H1 (cell line): ENCODE measurements around the gene CDC42. TPM values are rescaled to one million over a fixed set of nuclear protein-coding genes. Genes with fewer than 3 reads are reported as not detected.

ENCODE experiments used
- CTCF ChIA-PET: fragments of 300-600 bp; sonication (Branson Sonifier 250); formaldehyde crosslinking; loops from one replicate; lab custom pipeline; 2021; ENCODE audit not compliant: partially characterized antibody; lab: Charles Lee
- POLR2A ChIA-PET: fragments of 300-600 bp; sonication (Branson Sonifier 250); formaldehyde crosslinking; loops from one replicate; lab custom pipeline; 2021; ENCODE audit warnings: inconsistent platforms; ENCODE audit not compliant: partially characterized antibody; lab: Charles Lee
- DNase-seq, 2 experiments: peaks; one replicate each; pipeline versions ENCODE4 v3.0.0 to v3.0.0-alpha.2; 2010 to 2022; ENCODE audit warnings: low spot score in 2 of 2, low read depth in 1 of 2, mixed read lengths in 1 of 2
- FAIRE-seq: peaks from 2 replicates; lab custom pipeline; 2011; peaks lifted over from hg19 to GRCh38; lab: Jason Lieb, UNC
- H2AFZ ChIP-seq: 2 replicates; pipeline ENCODE4 v1.8.1; 2012; ENCODE audit warnings: low read length, inconsistent platforms
- H2AK5ac ChIP-seq: 2 replicates; pipeline ENCODE4 v1.6.1; 2013; ENCODE audit warnings: low read depth, low read length
- H2BK120ac ChIP-seq: replicated peaks from 2 replicates; pipeline ENCODE3; 2013; ENCODE audit warnings: low read depth, low read length, inconsistent platforms
- H2BK12ac ChIP-seq: 2 replicates; pipeline ENCODE4 v1.6.1; 2013; ENCODE audit warnings: low read depth, low read length
- H2BK15ac ChIP-seq: 2 replicates; pipeline ENCODE4 v1.6.1; 2013; ENCODE audit warnings: low read length
- H2BK20ac ChIP-seq: 2 replicates; pipeline ENCODE4 v1.6.1; 2013; ENCODE audit warnings: low read length
- H2BK5ac ChIP-seq: 2 replicates; pipeline ENCODE4 v1.6.1; 2013; ENCODE audit warnings: low read depth, low read length
- H3K14ac ChIP-seq: 2 replicates; pipeline ENCODE4 v1.6.1; 2013; ENCODE audit warnings: inconsistent platforms; ENCODE audit not compliant: insufficient read length
- H3K18ac ChIP-seq: 2 replicates; pipeline ENCODE4 v1.6.1; 2013; ENCODE audit warnings: low read length; ENCODE audit errors: extremely low read depth
- H3K23ac ChIP-seq: 2 replicates; pipeline ENCODE4 v1.6.1; 2013; ENCODE audit warnings: inconsistent platforms; ENCODE audit not compliant: insufficient read length
- H3K23me2 ChIP-seq: 2 replicates; pipeline ENCODE4 v1.6.1; 2013; ENCODE audit warnings: low read depth, low read length
- H3K27ac ChIP-seq: 2 replicates; pipeline ENCODE4 v1.6.1; 2011; ENCODE audit warnings: low read depth, low read length, inconsistent platforms
- H3K27me3 ChIP-seq, 4 experiments: replicated peaks in 1 of 4; 1 replicate in 1 of 4; 2 replicates in 3 of 4; pipeline versions ENCODE4 v1.6.1 to v1.8.1; 2011 to 2013; ENCODE audit warnings: low read length in 3 of 4, mild to moderate bottlenecking in 3 of 4, inconsistent platforms in 2 of 4, mixed read lengths in 2 of 4, moderate library complexity in 1 of 4; ENCODE audit not compliant: control insufficient read depth in 3 of 4, insufficient read depth in 3 of 4; ENCODE audit errors: extremely low read depth in 1 of 4
- H3K36me3 ChIP-seq, 4 experiments: 2 replicates each; pipeline versions ENCODE4 v1.6.1 to v1.8.1; 2011 to 2013; ENCODE audit warnings: mild to moderate bottlenecking in 4 of 4, low read length in 3 of 4, moderate library complexity in 2 of 4, control low read depth in 1 of 4, inconsistent platforms in 1 of 4; ENCODE audit not compliant: insufficient read depth in 4 of 4, control insufficient read depth in 2 of 4
- H3K4ac ChIP-seq: replicated peaks from 2 replicates; pipeline ENCODE3; 2013; ENCODE audit warnings: low read length, low read depth, mixed read lengths, inconsistent platforms; ENCODE audit not compliant: insufficient read length
- H3K4me1 ChIP-seq, 4 experiments: replicated peaks in 1 of 4; 1 replicate in 1 of 4; 2 replicates in 3 of 4; pipeline versions ENCODE4 v1.6.1 to v1.8.1; 2011 to 2013; ENCODE audit warnings: low read length in 3 of 4, inconsistent platforms in 2 of 4, mixed read lengths in 1 of 4; ENCODE audit not compliant: insufficient read depth in 4 of 4, control insufficient read depth in 3 of 4
- H3K4me2 ChIP-seq, 2 experiments: 2 replicates each; pipeline versions ENCODE4 v1.6.1 to v1.8.1; 2011 to 2013; ENCODE audit warnings: low read depth in 2 of 2, low read length in 2 of 2, control low read depth in 1 of 2, inconsistent platforms in 1 of 2, mild to moderate bottlenecking in 1 of 2; ENCODE audit not compliant: insufficient read depth in 1 of 2
- H3K4me3 ChIP-seq, 4 experiments: fragments of 200-600, 300-600 bp in 1 of 4; sonication (generic), shearing (Covaris generic), sonication (Bioruptor Twin) in 1 of 4; 2 replicates each; pipeline versions ENCODE4 v1.5.1 to v1.8.1; 2011 to 2016; ENCODE audit warnings: low read length in 4 of 4, low read depth in 3 of 4, control low read depth in 2 of 4, inconsistent platforms in 2 of 4, mild to moderate bottlenecking in 2 of 4, mixed read lengths in 1 of 4, moderate library complexity in 1 of 4; ENCODE audit not compliant: insufficient read depth in 2 of 4; ENCODE audit errors: extremely low read depth in 1 of 4
- H3K56ac ChIP-seq: replicated peaks from 2 replicates; pipeline ENCODE3; 2013; ENCODE audit warnings: low read depth, mild to moderate bottlenecking, mixed read lengths, low read length, inconsistent platforms; ENCODE audit not compliant: insufficient read length
- H3K79me1 ChIP-seq: 2 replicates; pipeline ENCODE4 v1.6.1; 2013; ENCODE audit warnings: low read depth, low read length, control low read depth
- H3K79me2 ChIP-seq, 2 experiments: 2 replicates each; pipeline versions ENCODE4 v1.6.1 to v1.8.1; 2012 to 2013; ENCODE audit warnings: low read length in 2 of 2, mild to moderate bottlenecking in 2 of 2, inconsistent platforms in 1 of 2; ENCODE audit not compliant: insufficient read depth in 2 of 2, control insufficient read depth in 1 of 2
- H3K9ac ChIP-seq, 4 experiments: replicated peaks in 1 of 4; 1 replicate in 1 of 4; 2 replicates in 3 of 4; pipeline versions ENCODE4 v1.6.1 to v1.8.1; 2011 to 2013; ENCODE audit warnings: low read depth in 3 of 4, low read length in 3 of 4, control low read depth in 2 of 4, mild to moderate bottlenecking in 2 of 4, moderate library complexity in 2 of 4, inconsistent platforms in 1 of 4; ENCODE audit errors: extremely low read depth in 1 of 4
- H3K9me3 ChIP-seq, 2 experiments: 2 replicates each; pipeline versions ENCODE4 v1.6.1 to v1.8.1; 2012 to 2013; ENCODE audit warnings: mild to moderate bottlenecking in 2 of 2, moderate library complexity in 2 of 2, control low read depth in 1 of 2, inconsistent platforms in 1 of 2, low read depth in 1 of 2, low read length in 1 of 2, mixed read lengths in 1 of 2; ENCODE audit not compliant: insufficient read depth in 2 of 2
- H4K20me1 ChIP-seq, 2 experiments: replicated peaks in 1 of 2; 2 replicates each; pipeline versions ENCODE3 to v1.8.1; 2011 to 2013; ENCODE audit warnings: inconsistent platforms in 2 of 2, low read length in 2 of 2, mild to moderate bottlenecking in 1 of 2; ENCODE audit not compliant: insufficient read depth in 2 of 2, control insufficient read depth in 1 of 2
- H4K5ac ChIP-seq: 2 replicates; pipeline ENCODE4 v1.6.1; 2013; ENCODE audit warnings: low read length, low read depth, mixed read lengths, inconsistent platforms; ENCODE audit not compliant: insufficient read length
- H4K8ac ChIP-seq: 2 replicates; pipeline ENCODE4 v1.8.0; 2013; ENCODE audit warnings: mild to moderate bottlenecking, moderate library complexity, low read length, inconsistent platforms; ENCODE audit not compliant: insufficient read depth; ENCODE audit errors: extremely low read depth
- H4K91ac ChIP-seq: replicated peaks from 2 replicates; pipeline ENCODE3; 2013; ENCODE audit warnings: low read length, mixed read lengths, inconsistent platforms; ENCODE audit not compliant: insufficient read length
- BRCA1 ChIP-seq: IDR thresholded peaks from 2 replicates; pipeline ENCODE4 v1.6.1; 2012; ENCODE audit warnings: low read depth, low read length, improper control_type of control experiment
- E2F6 ChIP-seq: IDR thresholded peaks from 2 replicates; pipeline ENCODE4 v1.6.1; 2012; ENCODE audit warnings: inconsistent platforms
- MAFK ChIP-seq: IDR thresholded peaks from 2 replicates; pipeline ENCODE4 v1.6.1; 2012; ENCODE audit warnings: low read depth, mild to moderate bottlenecking, improper control_type of control experiment, low read length
- SIN3A ChIP-seq, 2 experiments: IDR thresholded peaks in 1 of 2; conservative IDR thresholded peaks in 1 of 2; 2 replicates each; pipeline ENCODE4 v1.6.1; 2011 to 2012; ENCODE audit warnings: low read length in 2 of 2, improper control_type of control experiment in 1 of 2, low read depth in 1 of 2, mild to moderate bottlenecking in 1 of 2
- SP2 ChIP-seq: IDR thresholded peaks from 2 replicates; pipeline ENCODE4 v1.6.1; 2012; ENCODE audit warnings: mild to moderate bottlenecking, low read length, inconsistent platforms
- WGBS, 2 experiments: shearing (Covaris generic) in 1 of 2; methylation state at CpG; one replicate each; pipeline versions ENCODE4 v1.1.6 to v1.1.7; 2013 to 2015; ENCODE audit warnings: low lambda C conversion rate in 2 of 2, mixed read lengths in 2 of 2, inconsistent platforms in 1 of 2, low coverage in 1 of 2, missing lambda C conversion rate in 1 of 2; ENCODE audit not compliant: insufficient replicate concordance in 2 of 2, insufficient coverage in 1 of 2, insufficient read length in 1 of 2; ENCODE audit errors: extremely low coverage in 1 of 2, missing lambda C conversion rate in 1 of 2; 5-methylcytosine and 5-hydroxymethylcytosine counted together
- polyA plus RNA-seq, 7 experiments: library from polyadenylated mRNA; depleted of rRNA in 3 of 7; stranded (reverse) in 5 of 7; unstranded in 2 of 7; fragments of >200 nt in 5 of 7; fragments of 200-250 nt in 2 of 7; gene quantifications; 1 replicate in 5 of 7; 2 replicates in 1 of 7; 4 replicates in 1 of 7; pipeline versions ENCODE4 v1.2.1 to v1.2.3, GENCODE V29; 2011 to 2013; ENCODE audit warnings: missing spikeins in 2 of 7, mixed read lengths in 2 of 7
- total RNA-seq: library from RNA; stranded (reverse); fragmentation: NEBNext Ultra II Directional; extraction: Animal tissue kit (Norgen Biotek cat#: 25700); gene quantifications from 2 replicates; pipeline ENCODE4 v1.2.1, GENCODE V29; 2021

The CDC42 gene
- total and polyA plus RNA-seq, 2 of the 8 experiments (the other 6 are each of a cell fraction or from before 2014, with no cell fraction given) = 110 to 179 TPM

GRCh38 chr1:22055463-22055862 lies 3.0 kb downstream of the CDC42 start:
- WGBS, 2 experiments = 88% methylated on average over 6 of the region's 6 CpGs; no CpG with 5 or more reads in 1 of the 2 experiments
- Histone ChIP-seq H2BK120ac (no peak overlapping the region), H3K4me1 (peaks cover 0 to 2% (median 1%) of the 10 kb centered on the region in 4 experiments; a peak in 4 of 7 replicates), H3K27me3 (no peaks in the 10 kb centered on the region), H3K23me2 (peaks cover 5% of the 10 kb centered on the region; the same call in 1 of the 2 replicates), H3K9me3 (no peaks in the 10 kb centered on the region), H4K20me1 (peaks cover 4 to 9% of the 10 kb centered on the region in 2 experiments), H3K9ac (no peak overlapping the region), H2BK5ac (no peak overlapping the region), H2BK20ac (no peak overlapping the region), H3K56ac (no peak overlapping the region), H2AK5ac (no peak overlapping the region), H3K79me2 (peaks cover 34 to 69% of the 10 kb centered on the region in 2 experiments), H4K91ac (no peak overlapping the region), H4K8ac (no peak overlapping the region), H3K27ac (no peak overlapping the region), H3K4me2 (no peak overlapping the region), H3K4me3 (no peak overlapping the region), H3K18ac (no peak overlapping the region), H3K4ac (no peak overlapping the region), H3K23ac (no peak overlapping the region), H3K79me1 (peaks cover 3% of the 10 kb centered on the region), H4K5ac (no peak overlapping the region), H3K14ac (no peak overlapping the region), H2AFZ (no peak overlapping the region), H2BK12ac (no peak overlapping the region), H2BK15ac (no peak overlapping the region), H3K36me3 (0 out of 8 replicates have a peak, but pooled peaks cover 0 to 2% (median 0%) of the 10 kb centered on the region in 4 experiments)
- ChIA-PET CTCF (interaction anchor here (1.0 to 1.5 kb wide), 3 partner anchors 31 to 85 kb away, joined by 3 to 4 read pairs (median 3); no protein-coding TSS in a partner anchor), POLR2A (interaction anchor here (0.7 to 5.1 kb wide), 3 partner anchors 12 to 61 kb away, joined by 3 to 27 read pairs (median 3); no protein-coding TSS in a partner anchor)
- FAIRE-seq = no peak
- DNase-seq = no peak
- TF ChIP-seq BRCA1 (no peak), SP2 (no peak), E2F6 (no peak), MAFK (no peak), SIN3A (conservative IDR thresholded peaks at IDR 0.05 in 1 of 2, IDR thresholded peaks at IDR 0.05 in 1 of 2; ENCODE audit: low read depth in 1 of 2, low read length in 2 of 2) (no peak)
